Cortex of kidney (tissue), 1 donor: ENCODE data around the gene C4B.
"Not testable (repeated sequence)": the region's sequence is repeated elsewhere in the genome, so short reads cannot be mapped to it uniquely, and the experiment has no call there.

ENCODE experiments used
- DNase-seq: peaks from one replicate; lab custom pipeline; 2025; lab: John Stamatoyannopoulos, UW

Gene C4B

GRCh38 chr6:31981744-31982143 lies 32.9 kb upstream of the C4B start, which contains the start of gene C4A:
Gene C4A, plus strand, starts transcription at chr6:31982057. Its CDS starts 51 bp downstream, at chr6:31982108.
- not testable (repeated sequence) for DNase-seq

GRCh38 chr6:31989363-31989762 lies 25.2 kb upstream of the C4B start:
- not testable (repeated sequence) for DNase-seq

DNA sequence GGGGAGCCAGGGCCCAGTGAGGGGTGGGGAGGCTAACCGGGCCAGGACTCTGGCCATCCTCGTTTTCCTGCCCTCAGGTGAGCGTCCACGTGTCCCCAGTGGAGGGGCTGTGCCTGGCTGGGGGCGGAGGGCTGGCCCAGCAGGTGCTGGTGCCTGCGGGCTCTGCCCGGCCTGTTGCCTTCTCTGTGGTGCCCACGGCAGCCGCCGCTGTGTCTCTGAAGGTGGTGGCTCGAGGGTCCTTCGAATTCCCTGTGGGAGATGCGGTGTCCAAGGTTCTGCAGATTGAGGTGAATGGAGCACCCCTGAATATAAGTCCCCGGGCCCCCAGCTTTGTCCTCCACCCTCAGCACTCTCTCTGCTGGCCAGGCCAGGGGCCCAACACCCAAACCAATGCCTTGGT lies 20.2 kb upstream of the C4B start:
- DNase-seq = not testable (repeated sequence)

- not testable (repeated sequence) for DNase-seq
These were observed 18.2 kb upstream of the C4B start for GRCh38 chr6:31996385-31996784.

GRCh38 chr6:32002546-32003268 lies 11.9 kb upstream of the C4B start:
- not testable (repeated sequence) for DNase-seq

- DNase-seq = not testable (repeated sequence)
These were observed 11.3 kb upstream of the C4B start for GRCh38 chr6:32003301-32003700.

- DNase-seq = not testable (repeated sequence)
These were observed 10.2 kb upstream of the C4B start for GRCh38 chr6:32004393-32004792.

GRCh38 chr6:32004864-32005537 lies 9.6 kb upstream of the C4B start:
- not testable (repeated sequence) for DNase-seq

- not testable (repeated sequence) for DNase-seq
These were observed 9.1 kb upstream of the C4B start for GRCh38 chr6:32005538-32005880.

DNA sequence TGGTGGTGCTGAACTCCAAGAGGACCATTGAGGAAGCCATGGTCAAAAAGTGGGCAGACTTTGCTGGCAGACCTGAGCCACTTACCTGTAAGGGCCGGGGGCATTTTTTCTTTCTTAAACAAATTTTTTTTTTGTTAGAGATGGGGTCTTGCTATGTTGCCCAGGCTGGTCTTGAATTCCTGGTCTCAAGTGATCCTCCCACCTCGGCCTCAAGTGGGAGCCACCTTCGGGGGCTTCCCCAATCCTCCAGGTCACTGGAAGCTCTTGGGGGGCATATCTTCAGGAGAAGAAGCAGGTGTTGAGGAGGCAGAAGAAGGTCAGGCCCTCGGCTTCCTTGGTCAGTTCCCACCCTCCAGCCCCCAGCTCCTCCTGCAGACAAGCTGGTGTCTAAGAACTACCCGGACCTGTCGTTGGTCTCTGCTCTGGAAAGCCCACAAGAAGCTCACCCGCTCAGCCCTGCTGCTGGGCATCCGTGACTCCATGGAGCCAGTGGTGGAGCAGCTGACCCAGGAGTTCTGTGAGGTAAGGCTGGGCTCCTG lies 8.5 kb upstream of the C4B start:
- not testable (repeated sequence) for DNase-seq

DNA sequence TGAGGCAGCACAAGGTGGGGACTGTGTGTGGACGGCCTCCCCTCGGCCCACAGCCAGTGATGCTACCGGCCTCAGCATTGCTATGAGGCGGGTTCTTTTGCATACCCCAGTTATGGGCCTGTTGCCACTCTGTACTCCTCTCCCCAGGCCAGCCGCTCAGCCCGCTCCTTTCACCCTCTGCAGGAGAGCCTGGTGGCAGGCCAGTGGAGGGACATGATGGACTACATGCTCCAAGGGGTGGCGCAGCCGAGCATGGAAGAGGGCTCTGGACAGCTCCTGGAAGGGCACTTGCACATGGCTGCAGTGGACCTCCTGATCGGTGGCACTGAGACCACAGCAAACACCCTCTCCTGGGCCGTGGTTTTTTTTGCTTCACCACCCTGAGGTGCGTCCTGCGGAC lies 7.5 kb upstream of the C4B start:
- DNase-seq = not testable (repeated sequence)

DNA sequence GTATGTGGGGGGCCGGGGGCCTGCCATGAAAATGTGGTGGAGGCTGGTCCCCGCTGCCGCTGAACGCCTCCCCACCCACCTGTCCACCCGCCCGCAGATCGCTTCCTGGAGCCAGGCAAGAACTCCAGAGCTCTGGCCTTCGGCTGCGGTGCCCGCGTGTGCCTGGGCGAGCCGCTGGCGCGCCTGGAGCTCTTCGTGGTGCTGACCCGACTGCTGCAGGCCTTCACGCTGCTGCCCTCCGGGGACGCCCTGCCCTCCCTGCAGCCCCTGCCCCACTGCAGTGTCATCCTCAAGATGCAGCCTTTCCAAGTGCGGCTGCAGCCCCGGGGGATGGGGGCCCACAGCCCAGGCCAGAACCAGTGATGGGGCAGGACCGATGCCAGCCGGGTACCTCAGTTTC lies 6.6 kb upstream of the C4B start:
- not testable (repeated sequence) for DNase-seq

DNA sequence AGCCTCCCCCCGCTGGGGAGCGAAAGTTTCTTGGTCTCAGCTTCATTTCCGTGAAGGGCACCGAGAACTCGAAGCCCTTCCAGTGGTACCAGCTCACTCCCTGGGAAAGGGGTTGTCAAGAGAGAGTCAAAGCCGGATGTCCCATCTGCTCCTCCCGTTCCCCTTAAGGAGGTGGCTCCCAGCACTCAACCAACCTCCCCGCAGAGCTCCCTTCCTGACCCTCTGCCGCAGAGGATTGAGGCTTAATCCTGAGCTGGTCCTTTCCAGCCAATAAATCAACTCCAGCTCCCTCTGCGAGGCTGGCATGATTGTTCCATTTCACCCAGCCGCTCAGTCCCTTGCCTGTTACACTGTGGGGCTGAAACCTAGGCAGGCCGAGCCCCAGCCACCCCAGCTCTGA lies 6.0 kb upstream of the C4B start:
- not testable (repeated sequence) for DNase-seq

DNA sequence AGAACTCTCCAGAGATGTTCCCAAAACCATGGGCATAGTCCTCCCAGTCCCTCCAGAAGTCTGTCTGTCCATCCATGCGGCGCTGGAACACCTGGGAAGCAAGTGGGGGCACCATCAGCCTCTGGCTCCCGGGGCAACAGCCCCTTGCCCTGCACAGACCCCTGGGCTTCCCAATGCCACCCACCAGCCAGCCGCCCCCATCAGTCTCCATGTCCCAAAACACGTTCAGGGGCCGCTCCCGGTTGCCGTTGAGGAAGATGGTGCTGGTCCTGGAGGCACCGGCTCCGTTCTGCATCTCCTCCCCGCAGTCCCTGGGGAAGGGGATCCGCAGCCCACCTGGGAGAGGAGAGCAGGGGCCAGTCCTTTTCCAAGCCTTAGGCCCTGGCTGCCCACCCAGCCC lies 5.1 kb upstream of the C4B start:
- DNase-seq = not testable (repeated sequence)

GRCh38 chr6:32010856-32011530 lies 3.6 kb upstream of the C4B start:
- DNase-seq = not testable (repeated sequence)

- DNase-seq = not testable (repeated sequence)
These were observed 1.5 kb upstream of the C4B start for GRCh38 chr6:32012941-32013617.

- not testable (repeated sequence) for DNase-seq
These were observed 857 bp upstream of the C4B start for GRCh38 chr6:32013738-32014137.

DNA sequence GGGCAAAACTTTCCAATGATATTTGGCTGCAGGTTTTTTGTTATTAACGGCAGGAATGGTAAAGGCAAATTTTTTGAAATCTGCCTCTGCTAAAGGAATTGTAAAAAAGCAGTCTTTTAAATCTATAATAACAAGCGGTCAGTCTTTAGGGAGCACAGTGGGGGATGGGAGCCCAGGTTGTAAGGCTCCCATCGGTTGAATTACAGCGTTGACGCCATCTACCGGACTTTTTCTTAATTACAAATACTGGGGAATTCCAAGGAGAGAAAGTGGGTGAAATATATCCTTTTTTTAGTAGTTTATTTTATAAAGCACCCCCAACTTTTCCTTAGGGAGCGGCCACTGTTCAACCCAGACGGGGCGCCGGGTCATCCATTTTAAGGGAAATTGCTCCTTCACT lies 7.5 kb downstream of the C4B start:
- DNase-seq = not testable (repeated sequence)

DNA sequence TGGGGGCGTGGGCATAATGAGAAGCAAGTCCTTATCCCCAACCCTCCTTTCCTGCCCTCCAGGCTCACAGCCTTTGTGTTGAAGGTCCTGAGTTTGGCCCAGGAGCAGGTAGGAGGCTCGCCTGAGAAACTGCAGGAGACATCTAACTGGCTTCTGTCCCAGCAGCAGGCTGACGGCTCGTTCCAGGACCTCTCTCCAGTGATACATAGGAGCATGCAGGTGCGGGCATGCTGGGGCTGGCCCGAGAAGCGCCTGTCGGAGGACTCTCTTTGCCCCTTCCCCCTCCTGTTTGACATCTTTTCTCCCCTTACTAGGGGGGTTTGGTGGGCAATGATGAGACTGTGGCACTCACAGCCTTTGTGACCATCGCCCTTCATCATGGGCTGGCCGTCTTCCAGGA lies 14.0 kb downstream of the C4B start:
- not testable (repeated sequence) for DNase-seq

- DNase-seq = not testable (repeated sequence)
These were observed 15.0 kb downstream of the C4B start for GRCh38 chr6:32029553-32029952.

DNA sequence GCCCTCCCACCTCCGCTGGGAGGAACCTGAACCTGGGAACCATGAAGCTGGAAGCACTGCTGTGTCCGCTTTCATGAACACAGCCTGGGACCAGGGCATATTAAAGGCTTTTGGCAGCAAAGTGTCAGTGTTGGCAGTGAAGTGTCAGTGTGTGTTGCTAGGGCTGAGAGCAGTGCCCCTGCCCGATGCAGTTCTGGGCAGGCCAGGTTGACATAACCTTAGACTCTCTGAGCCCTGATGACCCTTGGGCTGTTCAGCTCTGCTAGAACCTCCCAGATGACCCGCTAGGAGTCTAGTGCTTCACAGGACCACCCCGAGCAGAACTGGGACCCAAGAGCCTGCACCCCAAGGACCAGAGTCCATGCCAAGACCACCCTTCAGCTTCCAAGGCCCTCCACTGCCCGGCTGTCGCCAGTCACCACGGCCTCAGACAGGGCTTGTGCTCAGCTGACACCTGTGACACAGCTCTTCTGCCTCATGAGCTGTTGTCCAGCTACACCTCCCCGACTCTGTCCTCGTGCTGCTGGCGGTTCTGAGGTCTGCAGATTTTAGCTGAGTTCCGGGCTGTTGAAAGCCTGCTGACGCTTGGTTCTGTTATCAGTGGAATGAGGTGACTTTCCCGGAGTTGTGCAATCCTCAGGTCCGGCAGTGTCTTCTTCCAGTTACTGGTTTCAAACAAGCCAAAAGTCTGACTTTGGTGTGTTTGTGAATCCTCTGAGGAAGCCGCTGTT lies 20.9 kb downstream of the C4B start:
- not testable (repeated sequence) for DNase-seq
